Measurements from ENCODE around the gene ST6GALNAC5.
"Not testable (repeated sequence)": the region's sequence is repeated elsewhere in the genome, so short reads cannot be mapped to it uniquely, and the experiment has no call there.

ST6GALNAC5 gene

DNA sequence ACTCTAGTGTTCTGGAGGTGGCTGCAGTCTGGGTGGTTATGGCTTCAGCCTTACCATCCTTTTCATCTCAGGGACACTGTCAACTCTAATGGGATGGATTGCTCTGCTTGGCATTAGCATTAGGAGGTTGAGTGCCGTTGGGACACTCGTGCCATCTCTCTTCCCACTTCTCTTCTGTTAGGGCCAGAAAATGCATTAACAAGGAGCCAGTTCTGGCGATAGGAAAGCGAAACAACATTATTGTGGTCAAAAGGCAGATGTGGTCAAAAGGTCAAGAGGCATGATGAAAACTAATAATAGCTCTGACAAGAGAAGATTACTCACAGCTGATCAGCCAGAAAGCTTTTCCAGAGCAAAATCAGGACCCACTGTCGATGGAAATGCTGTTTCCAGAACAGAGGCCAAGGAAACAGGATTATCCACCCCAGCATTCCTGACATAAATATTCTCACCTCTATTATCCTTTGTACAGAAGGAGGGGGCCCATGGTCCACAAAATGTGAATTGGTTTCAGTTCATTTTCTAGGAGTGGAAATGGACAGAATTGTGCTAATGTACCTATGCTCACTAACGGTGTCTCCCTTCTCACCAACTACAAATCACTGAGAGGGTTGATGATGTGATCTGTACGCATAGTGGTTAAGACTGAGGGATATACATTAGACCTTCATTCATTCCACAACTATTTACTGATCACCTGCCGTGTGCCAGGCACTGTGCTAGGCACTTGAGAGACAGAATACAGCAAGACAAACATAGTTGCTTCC is 72.0 kb downstream of the ST6GALNAC5 start:
- DNase-seq (ENCODE audit: low spot score), result no peak

- DNase-seq (ENCODE audit: low spot score), result no peak
These were observed 72.5 kb downstream of the ST6GALNAC5 start for GRCh38 chr1:76939817-76940216.

DNA sequence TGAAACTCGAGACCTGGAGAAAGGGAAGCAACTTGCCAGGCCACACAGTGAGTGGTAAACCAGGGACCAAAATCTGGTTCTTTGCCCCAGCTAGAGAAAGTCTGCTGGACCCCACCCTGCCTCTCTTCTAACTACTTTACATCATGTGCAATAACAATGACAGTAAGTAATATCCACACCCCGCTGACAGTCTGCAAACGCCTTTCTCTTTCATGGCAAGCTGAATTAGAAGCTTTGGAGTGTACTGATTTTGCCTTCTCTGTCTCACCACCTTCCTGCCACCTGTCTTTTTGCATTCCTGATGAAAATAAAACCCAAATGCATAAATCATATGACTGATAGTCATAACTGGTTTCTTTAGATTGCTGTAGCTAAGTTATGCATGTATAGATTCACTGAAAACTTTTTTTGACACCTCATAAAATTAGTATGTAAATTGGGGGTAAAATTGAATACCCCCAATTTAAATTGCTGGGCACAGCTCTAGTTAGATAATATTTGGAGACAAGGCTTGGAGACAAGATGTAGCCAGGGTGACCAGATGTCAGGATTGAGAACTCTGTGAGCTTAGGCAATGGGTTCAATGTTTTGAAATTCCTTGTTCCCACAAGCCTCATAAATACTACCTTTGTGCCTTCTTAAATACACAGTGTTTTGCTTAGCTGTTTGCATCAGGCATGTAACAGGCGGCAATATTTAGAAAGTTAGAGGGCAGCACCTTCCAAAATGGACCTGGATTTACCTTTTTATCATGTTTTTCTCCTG is 73.5 kb downstream of the ST6GALNAC5 start:
- DNase-seq (ENCODE audit: low spot score), result no peak

- DNase-seq (ENCODE audit: low spot score), result no peak
These were observed 75.3 kb downstream of the ST6GALNAC5 start for GRCh38 chr1:76942549-76942948.

GRCh38 chr1:76944942-76945341 is 77.7 kb downstream of the ST6GALNAC5 start:
- DNase-seq (ENCODE audit: low spot score), result no peak

GRCh38 chr1:76948846-76949245 is 81.6 kb downstream of the ST6GALNAC5 start:
- no peak for DNase-seq (ENCODE audit: low spot score)

DNA sequence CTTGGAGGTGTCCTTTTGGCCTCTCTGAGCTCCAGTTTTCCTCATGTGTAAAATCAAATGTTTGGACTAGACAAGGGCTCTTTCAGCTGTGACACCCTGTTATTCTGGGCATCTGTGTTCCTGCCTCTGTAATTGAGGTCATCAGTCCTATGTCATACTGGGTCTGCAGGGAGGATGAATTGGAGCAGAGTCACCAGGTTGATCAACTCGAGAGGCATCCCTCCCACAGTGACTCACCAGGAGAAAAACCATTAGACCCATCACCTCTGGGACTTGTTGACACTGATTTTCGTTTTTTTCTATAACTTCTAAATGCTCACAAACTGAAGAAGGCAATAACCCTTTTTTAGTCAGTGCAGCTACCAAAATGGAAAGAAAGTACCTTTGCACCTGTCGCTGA is 82.2 kb downstream of the ST6GALNAC5 start:
- no peak for DNase-seq (ENCODE audit: low spot score)

- DNase-seq (ENCODE audit: low spot score), result no peak
These were observed 83.0 kb downstream of the ST6GALNAC5 start for GRCh38 chr1:76950306-76950705.

- DNase-seq (ENCODE audit: low spot score), result no peak
These were observed 83.9 kb downstream of the ST6GALNAC5 start for GRCh38 chr1:76951153-76951552.

GRCh38 chr1:76955652-76956051 is 88.4 kb downstream of the ST6GALNAC5 start:
- no peak for DNase-seq (ENCODE audit: low spot score)

DNA sequence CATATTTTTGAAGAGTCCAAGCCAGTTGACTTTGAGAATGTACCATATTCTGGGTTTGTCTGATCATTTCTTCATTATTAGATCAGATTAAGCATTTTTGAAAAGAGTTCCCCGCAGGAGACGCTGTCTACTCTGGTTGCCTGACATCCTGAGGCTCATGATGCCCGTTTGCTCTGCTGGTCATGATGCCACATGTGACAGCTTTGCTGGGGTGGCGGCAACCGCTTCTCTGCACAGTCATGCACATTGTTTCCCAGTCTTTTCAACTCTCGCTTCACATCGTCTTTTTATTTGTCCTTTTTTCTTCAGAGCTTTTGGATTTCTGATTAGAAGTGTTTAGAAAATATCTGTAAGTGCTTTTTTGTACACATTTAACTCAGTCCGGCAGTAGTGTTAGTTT is 90.7 kb downstream of the ST6GALNAC5 start:
- no peak for DNase-seq (ENCODE audit: low spot score)

- no peak for DNase-seq (ENCODE audit: low spot score)
These were observed 91.5 kb downstream of the ST6GALNAC5 start for GRCh38 chr1:76958828-76959227.

GRCh38 chr1:76959556-76959955 is 92.3 kb downstream of the ST6GALNAC5 start:
- no peak for DNase-seq (ENCODE audit: low spot score)

- no peak for DNase-seq (ENCODE audit: low spot score)
These were observed 94.0 kb downstream of the ST6GALNAC5 start for GRCh38 chr1:76961181-76961819.

DNA sequence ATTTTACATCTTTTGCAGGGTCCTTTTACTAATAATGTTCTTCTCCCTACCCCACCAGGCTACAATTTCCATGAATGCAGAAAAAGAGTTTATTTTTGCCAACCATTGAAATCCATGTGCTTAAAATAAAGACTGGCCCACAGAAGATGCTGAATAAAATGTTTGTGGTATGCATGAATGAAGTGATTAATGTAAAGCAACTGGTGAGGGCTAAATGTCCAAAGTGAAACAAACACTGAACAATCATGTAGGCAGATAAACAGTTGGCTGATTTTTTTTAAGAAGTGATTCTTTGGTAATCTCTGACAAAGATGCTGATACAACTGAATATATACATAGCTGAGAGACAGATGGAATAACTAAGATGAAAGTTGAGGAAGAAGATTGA is 94.5 kb downstream of the ST6GALNAC5 start:
- no peak for DNase-seq (ENCODE audit: low spot score)

DNA sequence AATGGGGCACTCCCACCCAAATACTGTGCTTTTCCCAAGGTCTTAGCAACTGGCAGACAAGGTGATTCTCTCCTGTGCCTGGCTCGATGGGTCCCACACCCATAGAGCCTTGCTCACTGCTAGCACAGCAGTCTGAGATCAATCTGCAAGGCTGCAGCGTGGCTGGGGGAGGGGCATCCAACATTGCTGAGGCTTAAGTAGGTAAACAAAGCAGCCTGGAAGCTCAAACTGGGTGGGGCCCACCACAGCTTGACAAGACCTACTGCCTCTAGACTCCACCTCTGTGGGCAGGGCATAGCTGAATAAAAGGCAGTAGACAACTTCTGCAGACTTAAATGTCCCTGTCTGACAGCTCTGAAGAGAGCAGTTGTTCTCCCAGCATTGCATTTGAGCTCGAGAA is 114.0 kb downstream of the ST6GALNAC5 start:
- not testable (repeated sequence) for DNase-seq (ENCODE audit: low spot score)

- DNase-seq (ENCODE audit: low spot score), result no peak
These were observed 122.7 kb downstream of the ST6GALNAC5 start for GRCh38 chr1:76989976-76990375.

DNA sequence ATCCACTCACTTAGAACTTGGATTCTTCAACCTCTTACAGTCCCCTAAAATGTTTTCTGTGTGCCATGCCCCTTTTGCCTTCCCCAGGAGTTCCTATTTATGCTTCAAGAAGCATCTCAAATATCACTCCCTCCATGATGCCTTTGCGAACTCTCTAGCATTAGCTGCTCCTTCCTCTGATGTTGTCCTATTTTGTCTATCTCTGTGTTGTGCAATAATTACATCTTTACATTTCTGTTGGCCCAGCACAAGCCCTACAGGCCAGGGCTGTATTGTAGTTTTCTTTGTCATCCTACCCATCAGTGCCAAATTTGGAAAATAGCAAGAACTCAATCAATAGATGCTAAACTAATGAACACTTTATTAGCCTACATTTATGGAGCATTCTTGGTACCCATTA is 125.8 kb downstream of the ST6GALNAC5 start:
- DNase-seq (ENCODE audit: low spot score), result no peak

GRCh38 chr1:76998582-76999223 is 131.4 kb downstream of the ST6GALNAC5 start:
- DNase-seq (ENCODE audit: low spot score), result no peak

GRCh38 chr1:77007675-77008074 is 140.4 kb downstream of the ST6GALNAC5 start:
- no peak for DNase-seq (ENCODE audit: low spot score)

DNA sequence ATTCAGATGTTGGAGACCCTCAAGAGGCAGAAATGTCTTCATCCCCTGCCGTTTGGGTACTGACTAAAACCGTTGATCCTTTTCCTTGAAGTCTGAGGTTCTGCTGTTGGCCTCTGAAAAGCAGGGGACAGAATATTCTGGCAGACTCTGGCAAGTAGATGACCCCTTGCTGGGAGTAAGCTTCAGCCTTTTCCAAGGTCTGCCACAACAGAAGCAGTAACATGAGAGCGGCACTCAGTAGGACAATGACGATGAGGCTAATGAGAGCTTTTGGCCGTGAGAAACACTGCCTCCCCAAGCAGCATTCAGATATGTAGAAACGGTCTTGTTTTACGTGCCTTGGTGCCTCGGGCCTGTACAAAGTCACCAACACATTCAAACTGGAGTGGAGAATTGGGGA is 143.7 kb downstream of the ST6GALNAC5 start:
- DNase-seq (ENCODE audit: low spot score), result no peak

DNA sequence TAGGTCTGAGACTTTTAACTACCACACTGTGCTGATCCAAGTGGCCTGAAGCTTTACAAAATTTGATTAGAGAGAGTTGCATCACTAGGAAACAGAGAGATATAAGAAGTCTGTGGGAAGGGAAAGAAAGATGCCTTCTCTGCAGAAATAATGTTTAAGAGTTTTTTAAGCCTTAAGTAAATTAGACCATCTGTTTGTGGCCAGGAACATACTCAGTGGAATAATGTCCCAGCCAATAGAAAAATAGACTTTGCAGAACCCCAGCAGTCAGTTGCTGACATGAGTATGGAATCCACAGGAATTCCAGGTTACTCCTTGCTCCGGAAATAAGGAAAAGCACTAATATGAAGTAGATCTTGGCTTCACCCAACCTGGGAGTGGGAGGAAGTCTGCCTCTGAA is 144.8 kb downstream of the ST6GALNAC5 start:
- no peak for DNase-seq (ENCODE audit: low spot score)
